Measurements from ENCODE around the gene CRACR2A. TPM values are rescaled to one million over a fixed set of nuclear protein-coding genes. Genes with fewer than 3 reads are reported as not detected.

The CRACR2A gene
- total and polyA plus RNA-seq, 9 of the 15 experiments (the other 6 are each of a cell fraction or from before 2014, with no cell fraction given), result 2.1 to 15.1 (median 10.4) TPM

GRCh38 chr12:3601461-3602150, 151.3 kb downstream of the CRACR2A start:
- H3K4me2 ChIP-seq (ENCODE audit: insufficient read depth, low read length), result no peak overlapping the region
- POLR2A ChIA-PET, result no interaction called here
- H3K9me3 ChIP-seq (replicated peaks; ENCODE audit: control insufficient read depth, insufficient read depth, low read depth, low read length), result no peaks in the 10 kb centered on the region
- H3K4me1 ChIP-seq (replicated peaks in 1 of 2; ENCODE audit: control insufficient read depth in 2 of 2, insufficient read depth in 2 of 2, low read length in 2 of 2), result peaks cover 12 to 14% of the 10 kb centered on the region in 2 experiments; a peak in 4 of 5 replicates
- WGBS (ENCODE audit: insufficient coverage, low coverage, missing lambda C conversion rate), result 46% methylated on average over 20 of the region's 23 CpGs
- H3K27me3 ChIP-seq (ENCODE audit: control insufficient read depth in 2 of 2, insufficient read depth in 2 of 2, low read length in 2 of 2), result peaks cover 3 to 8% of the 10 kb centered on the region in 2 experiments; a peak in 3 of 5 replicates
- TF ChIP-seq NFIC (IDR thresholded peaks at IDR 0.05), result peak; percentile 39; the same call in 1 of the 2 replicates
- TF ChIP-seq TARDBP (IDR thresholded peaks at IDR 0.05), result no peak
- CTCF ChIA-PET (ENCODE audit: low intra/inter-chr PET ratio), result no interaction called here
- H3K9me1 ChIP-seq (ENCODE audit: control insufficient read depth, insufficient read depth, low read length), result no peaks in the 10 kb centered on the region
- no peak for DNase-seq (ENCODE audit: extremely low read depth in 1 of 4, low spot score in 3 of 4)
- no peak for FAIRE-seq
- ATAC-seq, result no peak
- intact Hi-C loops (cut with micrococcal nuclease) (no loop called here), in situ Hi-C loops (cut with MboI) (no loop called here)
- no peaks in the 10 kb centered on the region for H4K20me1 ChIP-seq (replicated peaks; ENCODE audit: control insufficient read depth, insufficient read depth, low read length)
- no peak overlapping the region for H3K9ac ChIP-seq (ENCODE audit: insufficient read depth in 1 of 2, low read depth in 2 of 2, low read length in 2 of 2)
- no peak overlapping the region for H3K27ac ChIP-seq (ENCODE audit: extremely low read depth, low read depth, low read length)
- no peak overlapping the region for H3K4me3 ChIP-seq
- BruUV-seq (replicated peaks), result no TSS peak
- no peak overlapping the region for H2AFZ ChIP-seq (ENCODE audit: low read depth, low read length)
- H3K36me3 ChIP-seq (ENCODE audit: control insufficient read depth, insufficient read depth, low read length), result no peaks in the 10 kb centered on the region
- no peaks in the 10 kb centered on the region for H3K79me2 ChIP-seq (ENCODE audit: control insufficient read depth, insufficient read depth, low read length)

DNA sequence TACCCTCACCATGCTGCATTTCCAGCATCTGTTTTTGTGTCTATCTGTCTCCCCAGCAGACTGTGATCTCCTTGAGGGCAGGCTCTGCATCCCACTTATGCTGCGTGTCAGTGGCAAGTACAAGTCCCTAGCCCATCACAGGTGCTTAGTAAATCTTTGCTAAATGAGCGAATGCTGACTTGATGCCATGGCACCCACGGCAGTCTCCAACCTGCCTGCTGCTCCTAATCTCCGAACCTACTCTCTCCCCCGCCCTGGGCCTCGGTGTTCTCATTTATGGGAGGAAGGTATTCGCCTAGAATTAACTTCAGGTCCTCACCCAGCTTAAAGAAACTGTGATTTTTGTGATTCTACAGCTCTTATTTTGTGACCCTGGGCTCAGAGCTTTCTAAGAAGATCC, 152.0 kb downstream of the CRACR2A start:
- TF ChIP-seq ZNF316 (IDR thresholded peaks at IDR 0.05) (peak; percentile 8; the same call in 1 of the 2 replicates), L3MBTL2 (IDR thresholded peaks at IDR 0.05) (no peak)
- POLR2A ChIA-PET, result no interaction called here
- Histone ChIP-seq H3K4me1 (replicated peaks in 1 of 2; ENCODE audit: control insufficient read depth in 2 of 2, insufficient read depth in 2 of 2, low read length in 2 of 2) (peaks cover 12 to 14% of the 10 kb centered on the region in 2 experiments; a peak in 4 of 5 replicates), H3K27ac (ENCODE audit: extremely low read depth, low read depth, low read length) (no peak overlapping the region), H3K9me3 (replicated peaks; ENCODE audit: control insufficient read depth, insufficient read depth, low read depth, low read length) (no peaks in the 10 kb centered on the region), H3K27me3 (ENCODE audit: control insufficient read depth in 2 of 2, insufficient read depth in 2 of 2, low read length in 2 of 2) (peaks cover 3 to 8% of the 10 kb centered on the region in 2 experiments; a peak in 3 of 5 replicates), H3K4me3 (no peak overlapping the region), H3K36me3 (ENCODE audit: control insufficient read depth, insufficient read depth, low read length) (no peaks in the 10 kb centered on the region), H3K9me1 (ENCODE audit: control insufficient read depth, insufficient read depth, low read length) (no peaks in the 10 kb centered on the region), H2AFZ (ENCODE audit: low read depth, low read length) (no peak overlapping the region), H4K20me1 (replicated peaks; ENCODE audit: control insufficient read depth, insufficient read depth, low read length) (no peaks in the 10 kb centered on the region), H3K79me2 (ENCODE audit: control insufficient read depth, insufficient read depth, low read length) (no peaks in the 10 kb centered on the region), H3K4me2 (ENCODE audit: insufficient read depth, low read length) (no peak overlapping the region), H3K9ac (ENCODE audit: insufficient read depth in 1 of 2, low read depth in 2 of 2, low read length in 2 of 2) (no peak overlapping the region)
- DNase-seq (ENCODE audit: extremely low read depth in 1 of 4, low spot score in 3 of 4) (no peak), ATAC-seq (no peak), FAIRE-seq (no peak)
- WGBS (ENCODE audit: insufficient coverage, low coverage, missing lambda C conversion rate), result 39% methylated on average over 6 of the region's 7 CpGs
- CTCF ChIA-PET (ENCODE audit: low intra/inter-chr PET ratio), result interaction anchor here (0.6 kb wide), 1 partner anchor 49 kb away, joined by 3 read pairs; no protein-coding TSS in a partner anchor
- no TSS peak for BruUV-seq (replicated peaks)
- in situ Hi-C loops (cut with MboI) (no loop called here), intact Hi-C loops (cut with micrococcal nuclease) (no loop called here)

Measured in K562 (cell line).